Fibroblast of villous mesenchyme (primary cell): Measurements from ENCODE around the gene SMARCA2. TPM values are rescaled to one million over a fixed set of nuclear protein-coding genes. Genes with fewer than 3 reads are reported as not detected.

Source experiments
- DNase-seq: peaks from one replicate; pipeline ENCODE4 v3.0.0-alpha.2; 2010; ENCODE audit warnings: low read depth
- H3K4me3 ChIP-seq: 2 replicates; pipeline ENCODE4 v1.5.1; 2011; ENCODE audit warnings: low read depth, mild to moderate bottlenecking, low read length
- CTCF ChIP-seq: IDR thresholded peaks from 2 replicates; pipeline ENCODE4 v1.5.1; 2012; ENCODE audit warnings: low read depth, mild to moderate bottlenecking, low read length; ENCODE audit not compliant: insufficient read depth
- total RNA-seq: library from RNA; depleted of rRNA; stranded (reverse); fragments of >200 nt; gene quantifications from 2 replicates; pipeline ENCODE4 v1.2.3, GENCODE V29; 2012

SMARCA2 gene
- total RNA-seq, 1 donor: 51.4 TPM

- H3K4me3 ChIP-seq: no peak overlapping the region
- peak; percentile 47 for DNase-seq
- peak; percentile 21 for TF ChIP-seq CTCF
Measured at GRCh38 chr9:2120926-2121689, 106.0 kb downstream of the SMARCA2 start.

- no peak overlapping the region for H3K4me3 ChIP-seq
- no peak for DNase-seq
- no peak for TF ChIP-seq CTCF
Measured at GRCh38 chr9:2122299-2122698, 107.2 kb downstream of the SMARCA2 start.

GRCh38 chr9:2125906-2126305 lies 110.8 kb downstream of the SMARCA2 start:
- no peak for TF ChIP-seq CTCF
- peak overlapping the region; percentile 35 for H3K4me3 ChIP-seq
- peak; percentile 55 for DNase-seq

GRCh38 chr9:2126331-2126803 lies 111.2 kb downstream of the SMARCA2 start:
- H3K4me3 ChIP-seq: peak overlapping the region; percentile 35
- TF ChIP-seq CTCF: no peak
- DNase-seq: peak; percentile 26

GRCh38 chr9:2127486-2127885 lies 112.3 kb downstream of the SMARCA2 start:
- TF ChIP-seq CTCF: no peak
- DNase-seq: peak; percentile 28
- no peak overlapping the region for H3K4me3 ChIP-seq

GRCh38 chr9:2128141-2128540 lies 113.0 kb downstream of the SMARCA2 start:
- no peak for TF ChIP-seq CTCF
- no peak for DNase-seq
- H3K4me3 ChIP-seq: no peak overlapping the region

GRCh38 chr9:2128618-2129017 lies 113.5 kb downstream of the SMARCA2 start:
- no peak for DNase-seq
- no peak overlapping the region for H3K4me3 ChIP-seq
- no peak for TF ChIP-seq CTCF
